Sigmoid colon (tissue), 7 donors: Measurements from ENCODE around the gene CACNA1A. TPM values are rescaled to one million over a fixed set of nuclear protein-coding genes. Genes with fewer than 3 reads are reported as not detected.

Experiments
- DNase-seq: peaks from one replicate; pipeline ENCODE4 v3.0.0-alpha.2; 2019
- H3K27ac ChIP-seq, 4 donors: fragments of 200-600 bp; sonication (generic); one replicate each; pipeline ENCODE4 v1.5.1; 2016 to 2019; ENCODE audit warnings: mild to moderate bottlenecking in 1 of 4
- H3K27me3 ChIP-seq, 3 donors: fragments of 200-600 bp; sonication (generic); one replicate each; pipeline ENCODE4 v1.5.1; 2019; ENCODE audit warnings: mild to moderate bottlenecking in 1 of 3
- H3K36me3 ChIP-seq, 4 donors: fragments of 200-600 bp; sonication (generic); one replicate each; pipeline ENCODE4 v1.5.1; 2016 to 2019
- H3K4me1 ChIP-seq, 4 donors: fragments of 200-600 bp; sonication (generic); one replicate each; pipeline ENCODE4 v1.5.1; 2017 to 2019
- H3K4me3 ChIP-seq, 4 donors: fragments of 200-600 bp; sonication (generic); one replicate each; pipeline ENCODE4 v1.5.1; 2017 to 2019; ENCODE audit warnings: mild to moderate bottlenecking in 2 of 4, moderate library complexity in 1 of 4
- H3K9me3 ChIP-seq, 4 donors: fragments of 200-600 bp in 3 of 4; sonication (generic) in 3 of 4; one replicate each; pipeline versions ENCODE4 v1.5.1 to v1.6.1; 2013 to 2019
- EP300 ChIP-seq, 4 donors: sonication (generic); formaldehyde crosslinking; IDR thresholded peaks; one replicate each; pipeline ENCODE4 v1.6.1; 2017; ENCODE audit warnings: antibody characterized with exemption in 4 of 4
- POLR2A ChIP-seq, 2 donors: fragments of 450-650 bp; IDR thresholded peaks; one replicate each; pipeline ENCODE4 v1.6.1; 2016; ENCODE audit warnings: antibody characterized with exemption in 2 of 2, mild to moderate bottlenecking in 2 of 2, moderate library complexity in 2 of 2
- POLR2AphosphoS5 ChIP-seq, 4 donors: sonication (generic); formaldehyde crosslinking; IDR thresholded peaks; one replicate each; pipeline ENCODE4 v1.6.1; 2017; ENCODE audit warnings: antibody characterized with exemption in 4 of 4
- WGBS, 2 donors: extraction: QIAGEN DNeasy Blood & Tissue Kit; methylation state at CpG; one replicate each; pipeline ENCODE4 v1.1.7; 2013; 5-methylcytosine and 5-hydroxymethylcytosine counted together
- intact Hi-C: fragments of 100-400 bp; cut with DNase I; formaldehyde crosslinking; loops from one replicate; pipeline ENCODE4 v1.15.1; 2023
- polyA plus RNA-seq, 3 donors: library from polyadenylated mRNA; stranded (reverse); fragments of 200-250 nt; gene quantifications; one replicate each; pipeline ENCODE4 v1.2.3, GENCODE V29; 2013
- total RNA-seq, 4 donors: library from RNA; depleted of rRNA; stranded (reverse); fragments of >200 nt; gene quantifications; one replicate each; pipeline ENCODE4 v1.1.0, GENCODE V29; 2016
- TF ChIP-seq, protein P1 (sequence below), 4 experiments: fragments of 450-650 bp in 3 of 4; fragments of 200-600 bp in 1 of 4; IDR thresholded peaks; one replicate each; pipeline ENCODE4 v1.5.1; 2016 to 2019; ENCODE audit warnings: antibody characterized with exemption in 4 of 4, mild to moderate bottlenecking in 3 of 4, moderate library complexity in 2 of 4
- donor health status: healthy with polysubstance abuse.
- donor health status: Bipolar disorder and iron deficiency.
- donor health status: healthy.

Gene CACNA1A
- total and polyA plus RNA-seq, 7 donors = 0.14 to 3.6 (median 1.6) TPM; not detected in 1

- WGBS, 2 donors = 75 to 83% methylated on average over 9 of the region's 9 CpGs
- Histone ChIP-seq H3K27me3 (no peaks in the 10 kb centered on the region), H3K9me3 (peaks cover 0 to 7% (median 4%) of the 10 kb centered on the region in 4 donors), H3K36me3 (no peaks in the 10 kb centered on the region), H3K4me1 (no peaks in the 10 kb centered on the region), H3K4me3 (no peak overlapping the region), H3K27ac (no peak overlapping the region)
- TF ChIP-seq EP300 (IDR thresholded peaks at IDR 0.05) = no peak
- TF ChIP-seq, protein P1, sequence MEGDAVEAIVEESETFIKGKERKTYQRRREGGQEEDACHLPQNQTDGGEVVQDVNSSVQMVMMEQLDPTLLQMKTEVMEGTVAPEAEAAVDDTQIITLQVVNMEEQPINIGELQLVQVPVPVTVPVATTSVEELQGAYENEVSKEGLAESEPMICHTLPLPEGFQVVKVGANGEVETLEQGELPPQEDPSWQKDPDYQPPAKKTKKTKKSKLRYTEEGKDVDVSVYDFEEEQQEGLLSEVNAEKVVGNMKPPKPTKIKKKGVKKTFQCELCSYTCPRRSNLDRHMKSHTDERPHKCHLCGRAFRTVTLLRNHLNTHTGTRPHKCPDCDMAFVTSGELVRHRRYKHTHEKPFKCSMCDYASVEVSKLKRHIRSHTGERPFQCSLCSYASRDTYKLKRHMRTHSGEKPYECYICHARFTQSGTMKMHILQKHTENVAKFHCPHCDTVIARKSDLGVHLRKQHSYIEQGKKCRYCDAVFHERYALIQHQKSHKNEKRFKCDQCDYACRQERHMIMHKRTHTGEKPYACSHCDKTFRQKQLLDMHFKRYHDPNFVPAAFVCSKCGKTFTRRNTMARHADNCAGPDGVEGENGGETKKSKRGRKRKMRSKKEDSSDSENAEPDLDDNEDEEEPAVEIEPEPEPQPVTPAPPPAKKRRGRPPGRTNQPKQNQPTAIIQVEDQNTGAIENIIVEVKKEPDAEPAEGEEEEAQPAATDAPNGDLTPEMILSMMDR (IDR thresholded peaks at IDR 0.05) = no peak
- TF ChIP-seq POLR2A (IDR thresholded peaks at IDR 0.05) = no peak
- TF ChIP-seq POLR2AphosphoS5 (IDR thresholded peaks at IDR 0.05) = no peak
- DNase-seq = no peak
- intact Hi-C loops = no loop called here
Observed at GRCh38 chr19:13240312-13241022, 265.8 kb downstream of the CACNA1A start.

GRCh38 chr19:13238891-13239534 is 267.3 kb downstream of the CACNA1A start:
- Histone ChIP-seq H3K4me1 (peaks cover 0 to 3% (median 0%) of the 10 kb centered on the region in 4 donors), H3K27ac (no peak overlapping the region), H3K9me3 (peaks cover 0 to 9% (median 7%) of the 10 kb centered on the region in 4 donors), H3K4me3 (no peak overlapping the region), H3K36me3 (no peaks in the 10 kb centered on the region), H3K27me3 (no peaks in the 10 kb centered on the region)
- 71 to 78% methylated on average over 13 of the region's 13 CpGs for WGBS, 2 donors
- DNase-seq = no peak
- TF ChIP-seq POLR2A (IDR thresholded peaks at IDR 0.05) = no peak
- no peak for TF ChIP-seq POLR2AphosphoS5 (IDR thresholded peaks at IDR 0.05)
- no peak for TF ChIP-seq EP300 (IDR thresholded peaks at IDR 0.05)
- TF ChIP-seq, protein P1 (IDR thresholded peaks at IDR 0.05) = no peak
- intact Hi-C loops = no loop called here

GRCh38 chr19:13234518-13234917 is 271.8 kb downstream of the CACNA1A start:
- 10 to 12% methylated on average over 13 of the region's 13 CpGs for WGBS, 2 donors
- Histone ChIP-seq H3K36me3 (no peaks in the 10 kb centered on the region), H3K4me1 (peaks cover 0 to 3% (median 0%) of the 10 kb centered on the region in 4 donors), H3K27me3 (peaks cover 0 to 4% (median 0%) of the 10 kb centered on the region in 3 donors), H3K4me3 (no peak overlapping the region), H3K9me3 (peaks cover 0 to 9% (median 7%) of the 10 kb centered on the region in 4 donors), H3K27ac (no peak overlapping the region)
- no peak for TF ChIP-seq POLR2A (IDR thresholded peaks at IDR 0.05)
- TF ChIP-seq, protein P1 (IDR thresholded peaks at IDR 0.05) = peak in 2 of 4 experiments; percentile 21 to 24
- DNase-seq = no peak
- intact Hi-C loops = no loop called here

DNA sequence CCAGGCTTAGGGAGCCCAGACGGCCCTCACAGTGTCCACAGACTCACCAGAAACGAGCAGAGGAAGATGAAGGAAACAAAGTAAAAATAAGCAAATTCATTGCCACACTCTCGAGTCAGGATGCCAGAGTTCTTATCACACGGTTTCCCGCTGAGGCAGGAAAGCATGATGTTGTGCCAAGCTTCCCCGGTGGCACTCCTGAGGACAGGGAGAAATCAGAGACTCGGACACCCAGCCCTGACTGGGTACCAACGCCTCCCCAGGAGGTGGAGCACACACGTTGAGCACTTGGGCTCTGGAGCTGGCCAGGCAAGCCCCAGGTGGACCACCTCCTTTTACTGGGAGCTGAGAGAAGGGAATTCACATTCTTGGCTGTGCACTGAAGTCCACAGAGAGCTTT is 274.6 kb downstream of the CACNA1A start:
- intact Hi-C loops = no loop called here
- WGBS, 2 donors = 9 to 33% methylated on average over 9 of the region's 9 CpGs
- no peak for DNase-seq

More for the DNA sequence above, 274.6 kb downstream of the CACNA1A start:
- no peak overlapping the region for H3K4me3 ChIP-seq
- peaks cover 0 to 3% (median 0%) of the 10 kb centered on the region in 4 donors for H3K4me1 ChIP-seq
- peaks cover 0 to 9% (median 7%) of the 10 kb centered on the region in 4 donors for H3K9me3 ChIP-seq
- H3K27me3 ChIP-seq = peaks cover 0 to 9% (median 3%) of the 10 kb centered on the region in 3 donors
- TF ChIP-seq POLR2AphosphoS5 (IDR thresholded peaks at IDR 0.05) (no peak), POLR2A (IDR thresholded peaks at IDR 0.05) (no peak), EP300 (IDR thresholded peaks at IDR 0.05) (no peak)
- TF ChIP-seq, protein P1 (IDR thresholded peaks at IDR 0.05) = no peak
- H3K36me3 ChIP-seq = no peaks in the 10 kb centered on the region
- H3K27ac ChIP-seq = no peak overlapping the region
